HT1080 (cell line): ENCODE measurements around the gene EML5. TPM values are rescaled to one million over a fixed set of nuclear protein-coding genes. Genes with fewer than 3 reads are reported as not detected.

Experiments
- DNase-seq: peaks from one replicate; pipeline ENCODE4 v3.0.0-alpha.2; 2015; ENCODE audit warnings: low read depth
- total RNA-seq: library from RNA; depleted of rRNA; stranded (reverse); fragments of >200 nt; shearing (Covaris generic); gene quantifications from 2 replicates; pipeline ENCODE4 v1.2.3, GENCODE V29; 2014

Gene EML5
- total RNA-seq, 1 experiment from 2014 or later: 1.5 TPM

- DNase-seq: no peak
Observed at GRCh38 chr14:88618476-88618875, 174.3 kb downstream of the EML5 start.

GRCh38 chr14:88617479-88617878 lies 175.3 kb downstream of the EML5 start:
- no peak for DNase-seq

- DNase-seq: no peak
Observed at GRCh38 chr14:88616697-88617096, 176.1 kb downstream of the EML5 start.

- DNase-seq: peak; percentile 66
Observed at GRCh38 chr14:88614218-88614907, 178.4 kb downstream of the EML5 start.

- DNase-seq: peak; percentile 94
Observed at GRCh38 chr14:88613552-88614010, 179.2 kb downstream of the EML5 start.

GRCh38 chr14:88612981-88613380 lies 179.8 kb downstream of the EML5 start:
- peak; percentile 39 for DNase-seq

GRCh38 chr14:88611878-88612277 lies 180.9 kb downstream of the EML5 start:
- DNase-seq: peak; percentile 12

- no peak for DNase-seq
Observed at GRCh38 chr14:88607829-88608228, 184.9 kb downstream of the EML5 start.

GRCh38 chr14:88605594-88605993 lies 187.2 kb downstream of the EML5 start:
- no peak for DNase-seq

GRCh38 chr14:88604212-88604611 lies 188.5 kb downstream of the EML5 start:
- no peak for DNase-seq

- no peak for DNase-seq
Observed at GRCh38 chr14:88599761-88600439, 192.9 kb downstream of the EML5 start.

- DNase-seq: no peak
Observed at GRCh38 chr14:88599326-88599725, 193.4 kb downstream of the EML5 start.

GRCh38 chr14:88598097-88598675 lies 194.6 kb downstream of the EML5 start:
- no peak for DNase-seq

GRCh38 chr14:88597601-88598000 lies 195.2 kb downstream of the EML5 start:
- no peak for DNase-seq

GRCh38 chr14:88597038-88597437 lies 195.7 kb downstream of the EML5 start:
- no peak for DNase-seq

GRCh38 chr14:88592031-88592430 lies 200.7 kb downstream of the EML5 start:
- DNase-seq: no peak

- DNase-seq: no peak
Observed at GRCh38 chr14:88590173-88590572, 202.6 kb downstream of the EML5 start.

GRCh38 chr14:88588081-88588480 lies 204.7 kb downstream of the EML5 start:
- DNase-seq: no peak

- no peak for DNase-seq
Observed at GRCh38 chr14:88584451-88584850, 208.3 kb downstream of the EML5 start.

GRCh38 chr14:88576222-88576621 lies 216.5 kb downstream of the EML5 start:
- no peak for DNase-seq

GRCh38 chr14:88572117-88572516 lies 220.6 kb downstream of the EML5 start:
- DNase-seq: no peak

GRCh38 chr14:88568196-88568595 lies 224.6 kb downstream of the EML5 start:
- no peak for DNase-seq

GRCh38 chr14:88565427-88565826 lies 227.3 kb downstream of the EML5 start:
- no peak for DNase-seq
